Endothelial cell of umbilical vein (primary cell): Measurements from ENCODE around the gene NRARP.

Experiments
- EZH2 ChIP-seq: IDR thresholded peaks from 2 replicates; pipeline ENCODE4 v1.6.1; 2012; ENCODE audit warnings: borderline replicate concordance, low read depth, mild to moderate bottlenecking, moderate library complexity, low read length, inconsistent platforms; ENCODE audit not compliant: severe bottlenecking
- POLR2A ChIP-seq: IDR thresholded peaks from 2 replicates; pipeline ENCODE4 v1.6.1; 2012; ENCODE audit warnings: low read depth, mild to moderate bottlenecking, control low read depth, low read length
- TF ChIP-seq, protein P1 (sequence below), 2 donors: IDR thresholded peaks; 1 replicate in 1 of 2; 2 replicates in 1 of 2; pipeline ENCODE4 v1.5.1; 2011; ENCODE audit warnings: low read length in 2 of 2, mild to moderate bottlenecking in 2 of 2, moderate library complexity in 2 of 2, control low read depth in 1 of 2, inconsistent platforms in 1 of 2, low read depth in 1 of 2; ENCODE audit not compliant: insufficient read depth in 1 of 2; ENCODE audit errors: extremely low read depth in 1 of 2

DNA sequence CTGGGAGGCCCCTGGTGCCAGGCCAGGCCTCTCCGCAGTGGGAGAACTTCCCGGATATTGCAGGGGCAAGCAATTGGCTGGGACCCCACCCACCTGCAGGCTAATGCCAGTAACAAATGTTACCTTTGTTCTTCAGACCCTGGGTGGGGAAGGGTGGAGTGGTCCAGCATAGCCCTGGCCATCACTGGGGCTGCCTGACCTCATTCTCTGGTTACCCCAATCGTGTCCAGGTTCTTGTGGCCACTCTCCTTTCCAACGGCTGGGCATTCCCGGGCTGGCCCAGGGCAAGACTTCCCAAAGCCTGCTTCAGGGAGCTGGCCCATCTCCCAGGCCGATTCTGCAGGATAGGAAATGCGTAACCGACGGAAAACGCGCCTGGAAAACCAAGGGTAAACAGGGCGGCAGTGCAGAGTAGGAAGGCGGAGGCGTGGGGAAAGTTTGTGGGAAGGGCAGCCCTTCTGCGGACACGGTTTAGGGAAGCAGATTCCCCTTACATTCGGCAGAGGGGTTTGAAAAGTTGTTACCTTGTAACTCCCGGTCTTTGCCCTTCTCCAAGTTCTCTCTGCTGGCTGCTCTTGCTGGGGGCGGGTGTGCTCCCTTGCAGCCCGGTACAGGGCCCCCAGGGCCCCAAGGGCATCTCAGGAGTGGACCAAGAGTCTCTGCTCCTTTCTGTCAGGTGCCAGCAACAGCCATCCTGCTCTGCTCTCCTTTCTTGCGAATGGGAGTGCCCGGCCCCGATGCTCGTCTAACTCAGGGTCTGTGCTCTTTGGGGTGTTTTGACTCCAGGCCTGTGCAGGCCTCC lies 3.5 kb downstream of the NRARP start:
- TF ChIP-seq, protein P1, sequence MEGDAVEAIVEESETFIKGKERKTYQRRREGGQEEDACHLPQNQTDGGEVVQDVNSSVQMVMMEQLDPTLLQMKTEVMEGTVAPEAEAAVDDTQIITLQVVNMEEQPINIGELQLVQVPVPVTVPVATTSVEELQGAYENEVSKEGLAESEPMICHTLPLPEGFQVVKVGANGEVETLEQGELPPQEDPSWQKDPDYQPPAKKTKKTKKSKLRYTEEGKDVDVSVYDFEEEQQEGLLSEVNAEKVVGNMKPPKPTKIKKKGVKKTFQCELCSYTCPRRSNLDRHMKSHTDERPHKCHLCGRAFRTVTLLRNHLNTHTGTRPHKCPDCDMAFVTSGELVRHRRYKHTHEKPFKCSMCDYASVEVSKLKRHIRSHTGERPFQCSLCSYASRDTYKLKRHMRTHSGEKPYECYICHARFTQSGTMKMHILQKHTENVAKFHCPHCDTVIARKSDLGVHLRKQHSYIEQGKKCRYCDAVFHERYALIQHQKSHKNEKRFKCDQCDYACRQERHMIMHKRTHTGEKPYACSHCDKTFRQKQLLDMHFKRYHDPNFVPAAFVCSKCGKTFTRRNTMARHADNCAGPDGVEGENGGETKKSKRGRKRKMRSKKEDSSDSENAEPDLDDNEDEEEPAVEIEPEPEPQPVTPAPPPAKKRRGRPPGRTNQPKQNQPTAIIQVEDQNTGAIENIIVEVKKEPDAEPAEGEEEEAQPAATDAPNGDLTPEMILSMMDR (IDR thresholded peaks at IDR 0.05; ENCODE audit: extremely low read depth in 1 of 2, insufficient read depth in 1 of 2, low read depth in 1 of 2, low read length in 2 of 2), result no peak
- TF ChIP-seq POLR2A, result peak; percentile 46
- no peak for TF ChIP-seq EZH2
